Esophagus muscularis mucosa (tissue), 3 donors: ENCODE data around the gene CYP2D6.

ENCODE experiments used
- POLR2A ChIP-seq: fragments of 450-650 bp; IDR thresholded peaks from one replicate; pipeline ENCODE4 v1.6.1; 2017; ENCODE audit warnings: antibody characterized with exemption, moderate library complexity, mild to moderate bottlenecking, low read depth
- TF ChIP-seq, protein P1 (sequence below), 3 experiments: fragments of 200-600 bp in 2 of 3; fragments of 450-650 bp in 1 of 3; sonication (generic) in 2 of 3; IDR thresholded peaks; one replicate each; pipeline ENCODE4 v1.5.1; 2017 to 2019; ENCODE audit warnings: antibody characterized with exemption in 3 of 3, mild to moderate bottlenecking in 2 of 3, moderate library complexity in 1 of 3

DNA sequence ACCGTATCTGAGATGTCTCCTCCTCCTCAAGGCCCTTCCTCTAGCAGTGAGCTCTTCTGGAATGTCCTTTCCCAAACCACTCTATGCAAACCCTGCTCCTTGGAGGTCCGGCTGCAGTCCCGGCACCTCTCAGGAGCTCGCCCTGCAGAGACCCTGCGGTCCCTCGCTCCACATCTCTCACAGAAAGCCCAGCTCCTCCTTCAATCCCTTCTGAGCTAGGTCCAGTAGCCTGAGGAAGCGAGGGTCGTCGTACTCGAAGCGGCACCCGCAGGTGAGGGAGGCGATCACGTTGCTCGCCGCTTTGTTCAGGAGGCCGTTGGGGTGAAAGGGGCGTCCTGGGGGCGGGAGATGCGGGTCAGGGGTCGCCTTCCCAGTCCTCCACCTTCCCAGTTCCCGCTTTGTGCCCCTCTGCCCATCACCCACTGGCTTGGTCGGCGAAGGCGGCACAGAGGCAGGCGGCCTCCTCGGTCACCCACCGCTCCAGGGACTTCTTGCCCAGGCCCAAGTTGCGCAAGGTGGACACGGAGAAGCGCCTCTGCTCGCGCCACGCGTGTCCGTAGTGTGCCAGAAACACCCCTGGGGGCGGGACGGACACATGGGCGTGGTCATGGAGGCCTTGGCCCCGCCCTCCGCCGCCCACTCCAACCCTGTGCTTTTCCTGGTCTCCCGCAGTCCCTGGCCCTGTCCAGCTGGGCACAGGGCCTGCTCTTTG lies 21.5 kb upstream of the CYP2D6 start:
- TF ChIP-seq, protein P1, sequence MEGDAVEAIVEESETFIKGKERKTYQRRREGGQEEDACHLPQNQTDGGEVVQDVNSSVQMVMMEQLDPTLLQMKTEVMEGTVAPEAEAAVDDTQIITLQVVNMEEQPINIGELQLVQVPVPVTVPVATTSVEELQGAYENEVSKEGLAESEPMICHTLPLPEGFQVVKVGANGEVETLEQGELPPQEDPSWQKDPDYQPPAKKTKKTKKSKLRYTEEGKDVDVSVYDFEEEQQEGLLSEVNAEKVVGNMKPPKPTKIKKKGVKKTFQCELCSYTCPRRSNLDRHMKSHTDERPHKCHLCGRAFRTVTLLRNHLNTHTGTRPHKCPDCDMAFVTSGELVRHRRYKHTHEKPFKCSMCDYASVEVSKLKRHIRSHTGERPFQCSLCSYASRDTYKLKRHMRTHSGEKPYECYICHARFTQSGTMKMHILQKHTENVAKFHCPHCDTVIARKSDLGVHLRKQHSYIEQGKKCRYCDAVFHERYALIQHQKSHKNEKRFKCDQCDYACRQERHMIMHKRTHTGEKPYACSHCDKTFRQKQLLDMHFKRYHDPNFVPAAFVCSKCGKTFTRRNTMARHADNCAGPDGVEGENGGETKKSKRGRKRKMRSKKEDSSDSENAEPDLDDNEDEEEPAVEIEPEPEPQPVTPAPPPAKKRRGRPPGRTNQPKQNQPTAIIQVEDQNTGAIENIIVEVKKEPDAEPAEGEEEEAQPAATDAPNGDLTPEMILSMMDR (IDR thresholded peaks at IDR 0.05), result no peak
- no peak for TF ChIP-seq POLR2A
